Stimulated activated CD4-positive, alpha-beta T cell treated with anti-CD3 and anti-CD28 coated beads, Interleukin-4, amount 100 ng/mL, for 24 hours (primary cell): ENCODE data around the gene JAM2.
A peak's percentile ranks its signal among the peaks of the same experiment; 100 is the strongest.
"Not testable (repeated sequence)": the region's sequence is repeated elsewhere in the genome, so short reads cannot be mapped to it uniquely, and the experiment has no call there.

Experiments
- DNase-seq: peaks from one replicate; pipeline ENCODE4 v3.0.0-alpha.2; 2020

Gene JAM2

GRCh38 chr21:25647647-25648046 lies 8.6 kb downstream of the JAM2 start:
- DNase-seq, result no peak

GRCh38 chr21:25649146-25649545 lies 10.1 kb downstream of the JAM2 start:
- no peak for DNase-seq

GRCh38 chr21:25656412-25656811 lies 17.4 kb downstream of the JAM2 start:
- no peak for DNase-seq

- DNase-seq, result no peak
Observed at GRCh38 chr21:25657140-25657539, 18.1 kb downstream of the JAM2 start.

GRCh38 chr21:25658427-25659035 lies 19.5 kb downstream of the JAM2 start:
- no peak for DNase-seq

- no peak for DNase-seq
Observed at GRCh38 chr21:25660233-25660632, 21.2 kb downstream of the JAM2 start.

- DNase-seq, result no peak
Observed at GRCh38 chr21:25664491-25664931, 25.5 kb downstream of the JAM2 start.

- no peak for DNase-seq
Observed at GRCh38 chr21:25670726-25671125, 31.7 kb downstream of the JAM2 start.

GRCh38 chr21:25676451-25676850 lies 37.4 kb downstream of the JAM2 start:
- DNase-seq, result no peak

GRCh38 chr21:25682382-25682781 lies 43.3 kb downstream of the JAM2 start:
- no peak for DNase-seq

GRCh38 chr21:25687787-25688186 lies 48.7 kb downstream of the JAM2 start:
- DNase-seq, result no peak

GRCh38 chr21:25688275-25689155 lies 49.5 kb downstream of the JAM2 start:
- no peak for DNase-seq

GRCh38 chr21:25689226-25689625 lies 50.2 kb downstream of the JAM2 start:
- DNase-seq, result no peak

- no peak for DNase-seq
Observed at GRCh38 chr21:25691976-25692375, 52.9 kb downstream of the JAM2 start.

- not testable (repeated sequence) for DNase-seq
Observed at GRCh38 chr21:25695461-25695860, 56.4 kb downstream of the JAM2 start.

GRCh38 chr21:25700741-25701140 lies 61.7 kb downstream of the JAM2 start:
- no peak for DNase-seq

- no peak for DNase-seq
Observed at GRCh38 chr21:25701529-25701928, 62.5 kb downstream of the JAM2 start.

- peak; percentile 58 for DNase-seq
Observed at GRCh38 chr21:25708467-25709065, 69.5 kb downstream of the JAM2 start.

GRCh38 chr21:25709684-25710265 lies 70.7 kb downstream of the JAM2 start:
- no peak for DNase-seq

- DNase-seq, result no peak
Observed at GRCh38 chr21:25710550-25710949, 71.5 kb downstream of the JAM2 start.

- DNase-seq, result not testable (repeated sequence)
Observed at GRCh38 chr21:25714066-25714465, 75.0 kb downstream of the JAM2 start.

GRCh38 chr21:25717491-25718147 lies 78.6 kb downstream of the JAM2 start:
- no peak for DNase-seq

- DNase-seq, result no peak
Observed at GRCh38 chr21:25721987-25722386, 82.9 kb downstream of the JAM2 start.
